Glutamatergic neuron (in vitro differentiated cells): ENCODE data around the gene SHOC1. TPM values are rescaled to one million over a fixed set of nuclear protein-coding genes. Genes with fewer than 3 reads are reported as not detected.

Source experiments
- DNase-seq: peaks from one replicate; pipeline ENCODE4 v3.0.0; 2022
- H3K27ac Mint-ChIP-seq: one replicate; pipeline ENCODE4 v1.8.0; 2020; ENCODE audit warnings: mild to moderate bottlenecking, mixed read lengths, inconsistent platforms; ENCODE audit not compliant: unreplicated experiment
- H3K27me3 Mint-ChIP-seq: one replicate; pipeline ENCODE4 v1.8.0; 2020; ENCODE audit warnings: mild to moderate bottlenecking, moderate library complexity, mixed read lengths, inconsistent platforms; ENCODE audit not compliant: unreplicated experiment
- H3K36me3 Mint-ChIP-seq: one replicate; pipeline ENCODE4 v1.8.0; 2020; ENCODE audit warnings: mild to moderate bottlenecking, mixed read lengths, inconsistent platforms; ENCODE audit not compliant: unreplicated experiment
- H3K4me1 Mint-ChIP-seq: one replicate; pipeline ENCODE4 v1.8.0; 2020; ENCODE audit warnings: mild to moderate bottlenecking, low read depth, mixed read lengths, inconsistent platforms; ENCODE audit not compliant: unreplicated experiment
- H3K4me3 Mint-ChIP-seq: one replicate; pipeline ENCODE4 v1.8.0; 2020; ENCODE audit warnings: mild to moderate bottlenecking, mixed read lengths, inconsistent platforms; ENCODE audit not compliant: unreplicated experiment
- H3K9me3 Mint-ChIP-seq: one replicate; pipeline ENCODE4 v1.8.0; 2020; ENCODE audit warnings: mild to moderate bottlenecking, moderate library complexity, mixed read lengths, inconsistent platforms; ENCODE audit not compliant: unreplicated experiment
- CTCF ChIP-seq: fragments of 200-600 bp; sonication (generic); IDR thresholded peaks from one replicate; pipeline ENCODE4 v1.5.0; 2021; ENCODE audit not compliant: partially characterized antibody, unreplicated experiment
- total RNA-seq: library from RNA; stranded (reverse); fragmentation: NEBNext Ultra II Directional; extraction: Animal tissue kit (Norgen Biotek cat#: 25700); gene quantifications from one replicate; pipeline ENCODE4 v1.2.1, GENCODE V29; 2021; ENCODE audit not compliant: unreplicated experiment

The SHOC1 gene
- total RNA-seq, 1 donor from 2014 or later = not detected

GRCh38 chr9:111839387-111839786 is 44.6 kb upstream of the SHOC1 start:
- TF ChIP-seq CTCF = no peak
- H3K36me3 Mint-ChIP-seq = no peaks in the 10 kb centered on the region
- no peaks in the 10 kb centered on the region for H3K4me1 Mint-ChIP-seq
- no peak overlapping the region for H3K27ac Mint-ChIP-seq
- peaks cover 2% of the 10 kb centered on the region for H3K27me3 Mint-ChIP-seq
- no peak for DNase-seq
- peaks cover 2% of the 10 kb centered on the region for H3K9me3 Mint-ChIP-seq
- H3K4me3 Mint-ChIP-seq = no peak overlapping the region

DNA sequence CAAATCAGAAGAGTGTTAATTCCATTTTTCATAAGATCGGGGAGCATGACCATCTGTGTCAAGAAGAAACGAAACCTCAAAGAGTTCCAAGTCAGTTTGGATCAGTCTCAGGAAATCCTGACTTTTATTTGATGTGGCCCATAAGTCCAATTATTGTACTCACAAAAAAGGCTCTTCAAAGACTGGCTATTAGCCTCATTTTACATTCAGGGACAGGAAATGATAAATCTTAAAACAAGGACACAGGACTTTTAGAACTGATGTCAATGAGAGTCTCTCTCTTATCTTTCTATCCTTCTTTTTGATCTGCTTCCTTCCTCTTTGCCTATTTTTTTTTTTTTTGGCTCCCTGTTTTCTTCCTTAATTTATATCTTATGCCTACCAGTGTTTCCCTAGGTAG is 43.7 kb upstream of the SHOC1 start:
- peaks cover 2% of the 10 kb centered on the region for H3K9me3 Mint-ChIP-seq
- no peak for TF ChIP-seq CTCF
- DNase-seq = no peak
- H3K27me3 Mint-ChIP-seq = peaks cover 2% of the 10 kb centered on the region
- no peak overlapping the region for H3K27ac Mint-ChIP-seq
- H3K4me3 Mint-ChIP-seq = no peak overlapping the region
- no peaks in the 10 kb centered on the region for H3K4me1 Mint-ChIP-seq
- H3K36me3 Mint-ChIP-seq = no peaks in the 10 kb centered on the region

GRCh38 chr9:111836311-111836710 is 41.6 kb upstream of the SHOC1 start:
- Mint-ChIP-seq H3K4me1 (no peaks in the 10 kb centered on the region), H3K27me3 (peaks cover 2% of the 10 kb centered on the region), H3K9me3 (peaks cover 2% of the 10 kb centered on the region), H3K36me3 (no peaks in the 10 kb centered on the region), H3K27ac (no peak overlapping the region), H3K4me3 (no peak overlapping the region)
- no peak for DNase-seq
- no peak for TF ChIP-seq CTCF

DNA sequence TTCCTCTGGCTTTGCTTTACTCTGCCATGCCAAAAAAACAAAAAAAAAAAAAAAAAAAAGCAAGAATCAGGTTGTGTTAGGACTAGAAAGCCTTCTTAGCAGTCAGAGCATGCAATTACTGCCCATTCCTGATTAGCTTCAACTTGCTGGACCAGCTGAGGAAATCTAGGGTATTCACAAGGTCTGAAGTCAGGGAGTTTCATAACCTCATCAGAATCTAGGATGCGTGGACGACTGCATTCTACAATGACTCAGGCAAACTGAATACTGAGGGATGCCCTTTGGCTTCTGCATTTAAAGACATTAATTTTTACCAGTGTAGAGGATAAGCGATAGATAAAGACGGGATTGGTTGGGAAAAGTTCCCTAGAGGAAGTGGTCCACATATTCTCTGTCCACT is 39.2 kb upstream of the SHOC1 start:
- H3K27ac Mint-ChIP-seq = no peak overlapping the region
- TF ChIP-seq CTCF = no peak
- DNase-seq = no peak
- peaks cover 2% of the 10 kb centered on the region for H3K9me3 Mint-ChIP-seq
- no peak overlapping the region for H3K4me3 Mint-ChIP-seq
- H3K36me3 Mint-ChIP-seq = no peaks in the 10 kb centered on the region
- peaks cover 2% of the 10 kb centered on the region for H3K27me3 Mint-ChIP-seq
- no peaks in the 10 kb centered on the region for H3K4me1 Mint-ChIP-seq

DNA sequence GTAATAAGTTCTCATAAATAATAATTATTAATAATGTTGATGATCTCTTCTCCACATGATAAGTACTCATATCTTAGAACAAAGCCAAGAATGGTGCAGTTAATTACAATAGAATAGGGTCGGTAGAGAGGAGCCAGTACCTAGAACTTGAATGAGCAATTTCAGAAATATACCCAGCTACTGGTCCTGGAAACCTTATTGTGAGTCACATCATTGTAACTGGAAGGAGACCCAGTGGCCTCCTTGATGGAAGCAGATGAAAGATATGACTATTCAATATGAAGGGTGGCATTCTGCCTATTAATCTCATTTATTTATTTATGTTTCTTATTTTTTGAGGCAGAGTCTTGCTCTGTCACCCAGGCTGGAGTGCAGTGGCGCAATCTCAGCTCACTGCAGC is 37.7 kb upstream of the SHOC1 start:
- no peak overlapping the region for H3K27ac Mint-ChIP-seq
- H3K36me3 Mint-ChIP-seq = no peaks in the 10 kb centered on the region
- TF ChIP-seq CTCF = no peak
- DNase-seq = no peak
- H3K4me1 Mint-ChIP-seq = no peaks in the 10 kb centered on the region
- peaks cover 2% of the 10 kb centered on the region for H3K9me3 Mint-ChIP-seq
- no peak overlapping the region for H3K4me3 Mint-ChIP-seq
- peaks cover 2% of the 10 kb centered on the region for H3K27me3 Mint-ChIP-seq
